GM21717 (cell line): ENCODE data around the gene RBM44.
"Not testable (repeated sequence)": the region's sequence is repeated elsewhere in the genome, so short reads cannot be mapped to it uniquely, and the experiment has no call there.

Experiments
- ATAC-seq: cut with Tn5 transposase; IDR thresholded peaks from one replicate; pipeline ENCODE4 v1.9.1; 2021; ENCODE audit warnings: mild to moderate bottlenecking, moderate library complexity; ENCODE audit not compliant: unreplicated experiment

Gene RBM44, protein sequence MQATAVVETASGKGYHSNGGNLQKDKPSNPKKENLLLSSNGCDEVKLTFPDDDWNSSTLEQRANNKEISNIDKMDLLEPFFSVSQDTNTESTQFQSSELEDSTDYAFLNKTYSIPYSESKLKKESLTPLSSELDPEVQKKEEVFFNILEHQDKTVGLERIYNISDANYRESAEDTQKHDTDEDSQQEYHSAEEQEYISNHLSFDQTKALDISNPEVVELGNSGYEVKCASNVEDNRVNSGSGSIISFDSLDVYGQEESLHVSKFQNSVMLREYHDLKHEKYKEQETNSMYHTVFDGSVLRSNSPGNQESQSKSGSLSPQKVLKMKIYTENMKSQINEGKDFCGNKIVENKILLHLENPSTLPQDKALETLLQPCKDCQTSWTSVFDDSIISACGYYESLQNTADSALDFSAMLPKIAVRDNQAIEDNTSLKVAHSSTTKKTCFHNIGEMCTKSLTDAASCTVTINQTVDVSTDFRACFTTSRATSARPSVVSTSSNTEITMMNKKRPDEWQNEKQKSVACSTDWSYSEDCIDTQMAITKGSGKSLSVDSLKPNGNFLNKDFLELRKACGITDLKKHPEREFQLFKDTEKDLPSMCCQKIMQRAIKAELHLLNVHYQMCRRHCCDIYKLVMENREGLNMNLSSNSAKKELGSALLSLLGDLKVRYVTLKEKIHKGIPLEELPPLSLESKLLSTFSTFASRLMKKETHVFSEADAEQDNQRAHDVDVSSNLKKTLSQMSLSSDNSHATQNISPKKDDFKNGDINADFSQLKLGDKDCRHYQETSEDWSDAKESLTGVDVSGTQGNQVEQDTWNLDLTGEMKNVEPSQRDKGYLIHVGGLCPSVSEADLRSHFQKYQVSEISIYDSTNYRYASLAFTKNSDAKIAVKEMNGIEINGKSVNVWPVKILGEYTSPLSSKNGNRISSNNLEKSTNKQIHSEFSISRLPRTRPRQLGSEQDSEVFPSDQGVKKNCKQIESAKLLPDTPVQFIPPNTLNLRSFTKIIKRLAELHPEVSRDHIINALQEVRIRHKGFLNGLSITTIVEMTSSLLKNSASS

DNA sequence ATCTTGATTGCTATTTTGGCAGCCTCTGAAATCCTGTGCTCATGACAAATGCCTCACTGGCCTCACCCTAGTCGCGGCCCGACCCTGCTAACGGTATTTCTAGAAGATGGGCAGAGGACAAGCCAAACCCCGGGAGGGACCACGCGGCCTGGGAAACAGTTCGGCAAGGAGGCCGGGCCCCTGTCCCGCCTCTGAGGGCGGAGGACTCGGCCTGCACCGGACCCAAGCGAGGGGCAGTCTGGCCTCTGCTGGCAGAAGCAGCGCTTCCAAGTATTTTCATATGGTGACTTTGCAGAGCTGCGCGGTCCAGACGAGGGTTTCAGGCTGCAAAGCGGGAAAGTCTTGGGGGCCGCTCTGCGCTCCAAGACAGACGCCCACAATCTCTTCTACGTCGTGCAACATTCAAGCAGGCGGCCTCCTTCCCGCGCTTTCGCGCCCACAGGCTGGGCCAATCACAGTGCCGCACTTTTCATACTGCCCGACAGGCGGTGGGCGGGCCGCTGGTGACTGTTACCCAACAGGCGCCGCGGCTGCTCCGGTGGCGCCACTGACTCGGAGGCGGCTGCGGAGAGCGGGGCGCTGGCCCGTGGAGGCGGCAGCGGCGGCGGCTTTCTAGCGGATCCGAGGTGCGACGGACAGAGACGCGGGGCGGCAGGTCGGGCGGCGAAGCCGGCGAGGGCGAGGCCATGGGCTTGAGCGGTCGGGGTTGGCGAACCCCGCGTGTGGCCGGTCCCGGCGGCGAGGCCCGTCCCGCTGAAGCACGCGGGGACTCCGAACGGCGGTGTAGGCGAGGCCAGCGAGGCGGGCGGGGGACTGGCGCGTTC is at the start of gene RBM44:
TSS of gene RBM44 (plus strand) at position 544 of the 824 bp plus-strand sequence. CDS start 14,831 bp downstream, outside the sequence.
- ATAC-seq: no peak

DNA sequence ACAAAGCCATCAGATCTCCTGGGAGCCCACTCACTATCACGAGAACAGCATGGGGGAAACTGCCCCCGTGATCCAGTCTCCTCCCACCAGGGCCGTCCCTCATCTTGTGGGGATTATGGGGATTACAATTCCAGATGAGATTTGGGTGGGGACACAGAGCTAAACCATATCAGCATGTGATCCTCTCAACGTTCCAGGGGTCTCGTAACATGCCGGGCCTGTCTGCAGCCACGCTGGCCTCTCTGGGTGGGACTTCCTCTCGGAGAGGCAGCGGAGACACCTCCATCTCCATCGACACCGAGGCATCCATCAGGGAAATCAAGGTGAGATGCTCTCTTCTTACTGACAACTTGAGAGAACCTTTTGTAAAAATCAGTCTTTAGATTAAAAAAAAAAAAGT is 49.6 kb upstream of the RBM44 start:
- ATAC-seq: no peak

DNA sequence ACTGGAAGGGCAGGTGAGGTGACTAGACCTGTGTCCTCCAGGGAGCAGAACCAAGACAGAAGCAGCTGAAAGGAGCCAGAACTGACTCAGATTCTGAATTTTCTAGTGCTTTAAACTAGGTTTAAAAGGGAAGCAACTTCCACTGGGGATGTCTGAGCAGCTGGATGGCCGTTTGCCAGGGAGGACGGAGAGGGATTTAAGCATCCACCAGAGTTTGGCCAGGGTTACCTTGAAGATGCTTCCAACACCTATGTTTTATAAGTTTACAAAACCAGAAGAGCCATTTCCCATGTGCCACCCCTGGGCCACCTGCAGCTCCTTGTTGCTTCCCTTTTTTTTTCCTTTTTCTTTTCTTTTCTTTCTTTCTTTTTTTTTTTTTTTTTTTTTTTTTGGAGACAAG is 48.6 kb upstream of the RBM44 start:
- ATAC-seq: no peak

DNA sequence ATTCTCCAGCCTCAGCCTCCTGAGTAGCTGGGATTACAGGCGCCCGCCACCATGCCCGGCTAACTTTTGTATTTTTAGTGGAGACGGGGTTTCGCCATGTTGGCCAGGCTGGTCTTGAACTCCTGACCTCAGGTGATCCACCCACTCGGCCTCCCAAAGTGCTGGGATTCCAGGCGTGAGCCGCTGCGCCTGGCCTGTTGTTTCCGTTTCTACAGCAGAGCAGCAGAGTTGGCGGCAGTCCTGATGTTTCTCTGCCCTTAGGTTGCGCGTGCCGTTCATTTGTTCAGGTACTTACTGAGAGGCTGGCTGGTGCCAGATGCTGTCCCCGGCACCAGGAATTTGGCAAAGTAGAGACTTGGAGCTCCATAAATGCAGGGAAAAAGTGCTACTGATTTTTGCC is 48.1 kb upstream of the RBM44 start:
- not testable (repeated sequence) for ATAC-seq

DNA sequence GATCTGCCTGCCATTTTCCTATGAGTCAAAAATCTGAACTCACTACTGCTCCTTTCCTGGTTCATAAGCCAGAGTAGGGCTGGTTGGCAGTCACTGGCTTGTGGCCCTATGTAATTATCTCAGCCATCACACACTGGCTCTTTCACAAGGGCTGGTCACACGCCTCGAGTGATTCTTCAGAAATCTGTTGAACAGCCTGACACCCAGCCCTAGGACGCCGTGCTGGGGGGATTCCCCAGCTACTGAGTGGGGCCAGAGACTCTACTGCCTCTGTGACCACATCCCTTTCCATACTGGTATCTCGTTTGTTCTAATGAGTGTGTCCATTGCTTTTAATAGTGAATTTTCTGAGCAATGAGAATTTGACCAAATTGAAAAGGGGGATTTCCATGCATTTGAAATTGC is 45.8 kb upstream of the RBM44 start:
- peak; percentile 99 for ATAC-seq

DNA sequence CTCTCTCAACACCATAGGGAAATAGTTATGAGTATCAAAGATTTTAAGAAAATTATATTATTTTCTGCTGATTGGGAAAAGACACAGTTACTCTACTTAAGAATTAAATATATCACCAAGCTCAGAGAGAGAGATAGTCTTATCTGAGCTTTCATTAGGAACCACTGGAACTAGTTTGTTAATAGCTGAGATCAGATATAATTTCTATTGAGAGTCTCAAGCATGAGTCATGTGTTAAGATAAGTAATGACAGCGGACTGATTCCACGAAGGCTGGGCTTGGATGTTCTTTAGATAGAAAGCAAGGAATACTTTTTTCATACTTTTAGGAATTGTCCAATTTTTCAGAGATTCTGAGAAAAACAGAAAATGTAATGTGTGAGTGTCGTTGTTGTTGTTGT is 44.4 kb upstream of the RBM44 start:
- no peak for ATAC-seq

DNA sequence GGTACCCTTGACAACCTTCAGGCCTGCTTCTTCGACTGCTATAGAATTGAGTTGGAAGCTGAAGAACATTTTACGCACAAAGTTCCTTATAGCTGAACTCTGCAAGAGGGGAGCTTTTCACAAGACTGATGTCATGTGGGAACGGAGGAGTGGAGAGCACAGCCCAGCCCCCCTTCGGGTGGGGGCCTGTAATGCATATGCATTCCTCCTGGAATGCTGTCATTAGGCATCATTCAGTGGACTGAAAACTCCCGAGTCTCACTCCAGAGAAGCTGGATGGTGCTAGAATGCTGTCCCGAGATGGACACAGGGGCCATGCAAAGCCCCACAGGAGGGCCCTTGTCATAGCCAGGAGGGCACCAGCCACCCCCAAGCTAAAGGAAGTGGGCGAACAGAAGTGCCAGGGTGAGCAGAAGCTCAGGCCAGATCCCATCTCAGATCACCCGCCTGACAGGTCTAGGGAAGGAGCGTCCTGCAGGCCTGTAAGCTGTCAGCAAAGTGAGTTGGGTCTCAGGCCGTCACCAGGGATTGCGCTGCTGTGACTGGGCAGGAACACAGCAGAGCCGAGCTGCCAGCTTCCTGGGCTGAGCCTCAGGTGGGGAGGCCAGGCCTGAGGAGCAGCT is 43.8 kb upstream of the RBM44 start:
- no peak for ATAC-seq

DNA sequence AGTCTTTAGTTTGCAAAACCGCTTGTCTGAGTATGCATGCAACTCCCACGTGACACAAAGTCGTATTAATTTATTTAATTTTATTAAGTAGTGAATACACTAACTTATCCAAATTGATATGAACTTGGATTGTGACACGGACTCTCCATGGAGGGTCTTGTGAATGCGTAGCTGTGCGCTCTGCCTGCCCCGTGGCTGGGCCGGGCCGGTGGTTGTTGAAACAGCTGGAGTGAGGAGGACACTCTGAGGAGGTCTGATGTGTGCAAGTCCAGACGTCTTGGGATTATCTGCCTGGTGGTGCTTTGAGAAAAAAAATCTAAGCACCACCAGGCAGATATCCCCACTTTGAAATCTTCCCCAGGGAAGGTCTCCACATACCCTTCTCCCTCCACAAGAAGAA is 41.0 kb upstream of the RBM44 start:
- ATAC-seq: no peak

DNA sequence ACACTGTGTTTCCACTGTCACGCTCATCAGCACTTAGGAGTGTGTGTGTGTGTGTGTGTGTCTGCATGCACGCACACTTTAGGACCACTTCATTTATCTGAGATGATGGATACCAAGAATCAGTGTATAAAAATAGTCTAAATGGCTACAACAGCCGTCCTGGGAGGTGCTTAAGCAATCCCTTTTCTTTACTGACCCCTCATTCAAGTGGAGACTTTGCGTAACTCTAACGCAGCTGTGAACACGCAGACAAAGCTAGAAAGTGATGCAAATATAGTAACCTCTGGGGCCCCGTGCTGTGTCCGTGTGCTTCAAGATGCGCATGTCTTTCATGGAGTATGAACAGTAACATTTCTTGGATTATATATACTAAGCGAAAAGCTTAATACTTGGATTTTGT is 40.4 kb upstream of the RBM44 start:
- no peak for ATAC-seq

DNA sequence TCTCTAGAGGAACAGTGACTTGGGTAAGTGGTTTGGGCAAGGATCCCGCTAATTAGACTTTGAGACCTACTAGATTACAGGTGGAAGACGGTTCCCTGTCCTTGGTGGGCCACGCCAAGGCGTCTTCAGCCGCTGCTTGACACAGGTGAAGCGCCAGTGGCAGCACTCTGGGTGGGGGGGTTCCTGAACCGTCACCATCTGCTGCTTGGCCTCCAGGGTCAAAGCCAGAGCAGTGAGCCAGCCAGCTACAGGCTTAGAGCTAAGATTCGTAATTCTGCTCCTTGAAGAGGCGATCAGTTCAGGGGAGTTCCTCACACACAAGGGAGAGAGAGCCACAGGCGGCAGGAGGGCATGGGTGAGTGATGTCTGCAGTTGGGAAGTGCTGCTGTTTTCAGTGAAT is 39.4 kb upstream of the RBM44 start:
- ATAC-seq: no peak

DNA sequence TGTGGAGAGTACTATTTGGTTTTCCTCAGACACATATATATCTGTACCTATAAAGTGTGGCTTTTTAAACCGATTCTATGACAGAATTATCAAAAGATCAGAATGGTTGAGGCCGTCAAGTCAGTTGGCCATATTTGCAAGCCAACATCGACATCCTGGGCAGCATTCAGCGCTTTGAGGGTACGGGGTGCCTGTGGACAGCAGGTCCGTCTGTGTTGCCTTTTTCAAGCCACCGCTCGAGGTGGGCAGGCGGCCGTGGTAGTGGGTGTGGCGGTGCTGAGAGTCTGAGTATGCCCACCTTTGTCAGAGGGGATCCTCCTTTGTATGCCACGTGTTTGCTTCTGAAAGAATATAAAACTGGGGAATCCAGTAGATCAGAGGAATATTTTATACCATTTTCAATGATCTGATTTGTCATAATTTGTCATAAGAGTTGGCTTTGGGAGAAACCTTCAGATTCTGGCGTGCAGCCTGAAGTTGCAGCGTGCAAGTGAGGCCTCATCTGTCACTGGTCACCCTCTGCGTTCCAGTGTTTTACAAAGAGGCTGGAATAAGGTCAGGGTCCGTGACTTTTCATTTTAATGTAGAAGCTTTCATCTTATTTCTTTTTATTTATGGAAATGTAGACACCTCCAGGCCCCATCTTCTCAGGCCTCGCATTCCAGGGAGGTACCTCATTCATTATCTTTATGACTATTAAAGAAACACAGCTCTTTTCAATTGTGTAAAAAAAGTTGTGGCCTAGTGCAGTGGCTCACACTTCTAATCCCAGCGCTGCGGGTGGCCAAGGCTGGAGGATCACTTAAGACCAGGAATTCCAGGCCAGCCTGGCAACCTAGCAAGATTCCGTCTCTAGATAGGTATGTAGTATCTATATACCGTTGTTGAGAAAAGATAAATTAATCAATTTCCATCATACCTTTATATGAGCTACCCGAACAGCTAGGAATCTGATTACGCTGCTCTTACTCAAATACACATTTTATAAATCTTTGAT is 37.8 kb upstream of the RBM44 start:
- ATAC-seq: no peak

DNA sequence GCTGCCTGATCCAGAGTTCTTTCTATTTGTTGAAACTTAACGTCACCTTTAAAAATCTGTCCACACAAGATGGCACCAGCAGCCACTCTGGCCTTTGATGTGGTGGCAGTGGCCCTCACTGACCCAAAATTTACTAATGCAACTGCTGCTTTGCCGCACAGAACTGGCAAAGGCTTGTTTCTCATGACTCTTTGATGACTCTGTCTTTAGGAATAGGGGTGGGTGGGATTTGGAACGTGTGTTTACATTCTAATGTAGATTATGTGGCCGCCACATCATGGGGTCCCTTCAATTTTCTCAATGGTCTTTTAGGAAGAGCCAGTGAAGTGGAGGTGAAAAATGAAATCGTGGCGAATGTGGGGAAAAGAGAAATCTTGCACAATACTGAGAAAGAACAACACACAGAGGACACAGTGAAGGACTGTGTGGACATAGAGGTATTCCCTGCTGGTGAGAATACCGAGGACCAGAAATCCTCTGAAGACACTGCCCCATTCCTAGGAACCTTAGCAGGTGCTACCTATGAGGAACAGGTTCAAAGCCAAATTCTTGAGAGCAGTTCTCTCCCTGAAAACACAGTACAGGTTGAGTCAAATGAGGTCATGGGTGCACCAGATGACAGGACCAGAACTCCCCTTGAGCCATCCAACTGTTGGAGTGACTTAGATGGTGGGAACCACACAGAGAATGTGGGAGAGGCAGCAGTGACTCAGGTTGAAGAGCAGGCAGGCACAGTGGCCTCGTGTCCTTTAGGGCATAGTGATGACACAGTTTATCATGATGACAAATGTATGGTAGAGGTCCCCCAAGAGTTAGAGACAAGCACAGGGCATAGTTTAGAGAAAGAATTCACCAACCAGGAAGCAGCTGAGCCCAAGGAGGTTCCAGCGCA is 36.0 kb upstream of the RBM44 start:
- ATAC-seq: not testable (repeated sequence)

DNA sequence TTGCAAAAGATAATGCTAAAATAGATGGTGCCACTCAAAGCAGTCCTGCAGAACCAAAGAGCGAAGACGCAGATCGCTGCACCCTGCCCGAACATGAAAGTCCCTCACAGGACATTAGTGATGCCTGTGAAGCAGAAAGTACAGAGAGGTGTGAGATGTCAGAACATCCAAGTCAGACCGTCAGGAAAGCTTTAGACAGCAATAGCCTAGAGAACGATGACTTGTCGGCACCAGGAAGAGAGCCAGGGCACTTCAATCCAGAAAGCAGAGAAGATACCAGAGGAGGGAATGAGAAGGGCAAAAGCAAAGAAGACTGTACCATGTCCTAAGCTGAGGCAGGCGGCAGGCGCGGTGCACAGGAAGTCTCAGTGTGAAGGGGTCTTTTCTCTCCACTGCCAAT is 34.8 kb upstream of the RBM44 start:
- no peak for ATAC-seq

DNA sequence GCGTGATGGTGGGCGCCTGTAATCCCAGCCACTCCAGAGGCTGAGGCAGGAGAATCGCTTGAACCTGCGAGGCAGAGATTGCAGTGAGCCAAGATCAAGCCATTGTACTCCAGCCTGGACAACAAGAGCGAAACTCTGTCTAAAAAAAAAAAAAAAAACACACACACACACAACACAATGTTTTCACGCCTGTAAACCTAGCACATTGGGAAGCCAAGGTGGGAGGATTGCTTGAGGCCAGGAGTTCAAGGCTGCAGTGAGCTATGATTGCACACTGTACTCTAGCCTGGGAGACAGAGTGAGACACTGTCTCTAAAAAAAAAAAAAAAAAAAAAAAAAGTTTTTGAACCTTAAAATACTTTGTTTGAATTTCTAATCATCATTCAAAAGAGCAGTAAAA is 33.5 kb upstream of the RBM44 start:
- not testable (repeated sequence) for ATAC-seq

DNA sequence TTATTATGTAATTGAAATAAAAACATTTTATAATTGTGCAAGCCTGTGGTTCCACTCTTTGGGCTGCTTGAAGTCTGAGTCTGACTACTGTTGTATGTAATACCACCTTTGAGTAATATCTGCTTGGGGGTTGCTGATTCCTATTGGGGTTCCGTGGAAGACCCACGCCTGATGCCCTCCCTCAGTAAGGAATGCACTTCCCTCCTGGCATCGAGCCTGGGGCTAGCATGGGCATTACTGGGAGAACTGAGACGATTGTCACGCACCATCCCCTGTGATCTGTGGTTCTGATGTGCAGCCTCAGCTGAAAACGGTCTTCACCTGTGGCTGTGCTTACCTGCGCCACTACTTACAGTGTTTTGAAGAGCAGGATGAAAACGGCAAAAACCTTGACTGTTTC is 32.7 kb upstream of the RBM44 start:
- no peak for ATAC-seq

DNA sequence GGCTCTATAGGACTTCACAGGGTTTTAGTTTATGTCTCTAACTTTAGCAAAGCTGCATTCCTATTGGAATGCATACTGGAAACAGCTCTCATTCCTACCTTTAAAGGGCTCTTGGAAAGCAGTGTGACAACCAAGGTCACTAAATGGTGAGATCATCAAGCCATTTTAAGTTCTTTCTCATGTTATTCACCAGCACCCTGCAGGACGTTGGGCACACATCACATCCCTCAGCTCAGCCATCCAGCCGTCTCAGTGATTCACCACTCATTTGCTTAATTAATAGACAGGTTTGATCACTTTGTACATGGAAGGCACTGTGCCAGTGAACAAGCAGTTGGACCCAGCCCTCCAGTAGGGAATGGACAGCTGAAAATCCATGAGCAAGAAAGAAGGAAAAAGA is 32.2 kb upstream of the RBM44 start:
- no peak for ATAC-seq

DNA sequence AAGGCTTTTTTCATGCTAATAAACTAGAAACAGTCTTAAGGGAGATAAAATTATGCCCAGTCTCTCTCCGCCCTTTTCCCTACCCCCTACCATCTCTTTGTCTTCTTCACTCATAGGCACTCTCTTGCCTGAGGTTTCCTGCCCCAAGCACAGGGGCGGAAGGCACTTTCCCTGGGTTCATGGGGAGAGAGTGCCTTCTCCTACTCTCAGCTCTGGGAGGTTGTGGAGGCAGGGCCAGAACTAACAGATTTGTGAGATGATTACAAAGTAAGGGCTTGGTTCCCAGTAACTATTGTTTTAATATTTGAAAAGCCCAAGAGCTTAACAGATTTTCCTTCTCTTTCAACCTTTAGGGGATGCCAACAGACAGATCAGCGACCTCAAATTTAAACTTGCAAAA is 26.1 kb upstream of the RBM44 start:
- no peak for ATAC-seq

DNA sequence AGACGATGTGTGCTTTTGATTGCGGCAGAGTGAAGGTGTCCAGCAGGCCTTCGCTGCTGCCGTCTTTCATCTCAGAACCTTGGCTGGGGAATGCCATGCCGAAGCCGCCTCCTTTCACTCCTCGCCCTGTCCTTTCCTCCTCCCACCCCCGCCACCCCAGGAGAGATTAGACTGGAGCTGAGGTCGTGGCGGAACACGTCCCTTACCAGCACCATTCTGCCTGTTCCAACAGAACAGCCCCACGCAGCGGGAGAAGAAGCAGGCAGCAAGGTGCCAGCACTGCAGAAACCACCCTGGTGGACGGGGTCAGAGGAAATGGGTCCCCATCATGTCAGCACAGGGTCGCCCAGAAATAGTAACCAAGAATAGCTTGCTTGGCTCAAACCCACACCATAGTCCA is 24.8 kb upstream of the RBM44 start:
- no peak for ATAC-seq
